HEK293T (cell line): Measurements from ENCODE around the gene COP1.
"Not testable (repeated sequence)": the region's sequence is repeated elsewhere in the genome, so short reads cannot be mapped to it uniquely, and the experiment has no call there.

Experiments
- CTCF ChIA-PET: fragments of 350-600 bp; formaldehyde crosslinking; extraction: SDS; loops from one replicate; lab custom pipeline; 2021; ENCODE audit warnings: antibody characterized with exemption, inconsistent platforms; lab: Yijun Ruan, JAX
- POLR2A ChIA-PET: fragments of 350-600 bp; formaldehyde crosslinking; extraction: SDS; loops from one replicate; lab custom pipeline; 2020; ENCODE audit warnings: antibody characterized with exemption, inconsistent platforms; lab: Yijun Ruan, JAX
- DNase-seq: peaks from one replicate; pipeline ENCODE4 v3.0.0; 2012; ENCODE audit warnings: mixed read lengths; ENCODE audit errors: extremely low spot score
- ARNT ChIP-seq: fragments of 450-650 bp; IDR thresholded peaks from 2 replicates; pipeline ENCODE4 v1.6.1; 2017; ENCODE audit warnings: mild to moderate bottlenecking
- BHLHE40 ChIP-seq: fragments of 450-650 bp; IDR thresholded peaks from 2 replicates; pipeline ENCODE4 v1.6.1; 2016; ENCODE audit warnings: mild to moderate bottlenecking, moderate library complexity, borderline replicate concordance
- CTBP1 ChIP-seq: fragments of 450-650 bp; IDR thresholded peaks from 2 replicates; pipeline ENCODE4 v1.6.1; 2016; ENCODE audit warnings: borderline replicate concordance
- ELF4 ChIP-seq: fragments of 450-650 bp; IDR thresholded peaks from 2 replicates; pipeline ENCODE4 v1.6.1; 2017; ENCODE audit warnings: antibody characterized with exemption
- FOXA1 ChIP-seq: fragments of 450-650 bp; IDR thresholded peaks from 2 replicates; pipeline ENCODE4 v1.6.1; 2016; ENCODE audit warnings: mild to moderate bottlenecking
- FOXK2 ChIP-seq: fragments of 450-650 bp; IDR thresholded peaks from 2 replicates; pipeline ENCODE4 v1.6.1; 2016; ENCODE audit warnings: mild to moderate bottlenecking
- FOXM1 ChIP-seq: fragments of 450-650 bp; IDR thresholded peaks from 2 replicates; pipeline ENCODE4 v1.6.1; 2017; ENCODE audit warnings: mild to moderate bottlenecking, borderline replicate concordance
- HDGF ChIP-seq: fragments of 450-650 bp; IDR thresholded peaks from 2 replicates; pipeline ENCODE4 v1.6.1; 2017; ENCODE audit warnings: antibody characterized with exemption, borderline replicate concordance
- L3MBTL2 ChIP-seq: fragments of 450-650 bp; conservative IDR thresholded peaks from 2 replicates; pipeline ENCODE4 v1.6.1; 2016; ENCODE audit warnings: mild to moderate bottlenecking
- LEF1 ChIP-seq: fragments of 450-650 bp; IDR thresholded peaks from 2 replicates; pipeline ENCODE4 v1.6.1; 2017; ENCODE audit warnings: mild to moderate bottlenecking, borderline replicate concordance
- NFRKB ChIP-seq: fragments of 450-650 bp; IDR thresholded peaks from 2 replicates; pipeline ENCODE4 v1.6.1; 2016; ENCODE audit warnings: mild to moderate bottlenecking, moderate library complexity
- SP1 ChIP-seq: fragments of 450-650 bp; IDR thresholded peaks from 2 replicates; pipeline ENCODE4 v1.6.1; 2017
- SUZ12 ChIP-seq: fragments of 450-650 bp; IDR thresholded peaks from 2 replicates; pipeline ENCODE4 v1.6.1; 2016; ENCODE audit warnings: mild to moderate bottlenecking
- TARDBP ChIP-seq: fragments of 450-650 bp; IDR thresholded peaks from 2 replicates; pipeline ENCODE4 v1.6.1; 2016
- ZNF384 ChIP-seq: fragments of 450-650 bp; IDR thresholded peaks from 2 replicates; pipeline ENCODE4 v1.6.1; 2016
- TF ChIP-seq, protein P1 (sequence below): fragments of 450-650 bp; IDR thresholded peaks from 2 replicates; pipeline ENCODE4 v1.6.1; 2016

COP1 gene

DNA sequence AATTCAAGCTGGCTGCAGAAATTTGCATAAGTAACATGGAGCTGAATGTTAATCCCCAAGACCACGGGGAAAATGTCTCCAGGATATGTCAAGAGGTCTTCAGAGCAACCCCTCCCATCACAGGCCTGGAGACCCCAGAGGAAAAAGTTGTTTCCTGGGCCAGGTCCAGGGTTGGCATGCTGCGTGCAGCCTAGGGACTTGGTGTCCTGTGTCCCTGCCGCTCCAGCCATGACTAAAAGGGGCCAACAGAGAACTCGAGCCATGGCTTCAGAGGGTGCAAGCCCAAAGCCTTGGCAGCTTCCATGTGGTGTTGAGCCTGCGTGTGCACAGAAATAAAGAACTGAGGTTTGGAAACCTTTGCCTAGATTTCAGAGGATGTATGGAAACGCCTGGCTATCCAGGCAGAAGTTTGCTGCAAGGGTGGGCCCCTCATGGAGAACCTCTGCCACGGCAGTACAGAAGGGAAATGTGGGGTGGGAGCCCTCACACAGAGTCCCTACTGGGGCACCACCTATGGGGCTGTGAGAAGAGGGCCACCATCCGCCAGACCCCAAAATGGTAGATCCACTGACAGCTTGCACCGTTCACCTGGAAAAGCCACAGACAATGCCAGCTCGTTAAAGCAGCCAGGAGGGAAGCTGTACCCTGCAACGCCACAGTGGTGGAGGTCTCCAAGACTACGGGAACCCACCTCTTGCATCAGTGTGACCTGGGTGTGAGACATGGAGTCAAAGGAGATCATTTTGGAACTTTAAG lies 222.9 kb downstream of the COP1 start:
- TF ChIP-seq TARDBP = no peak
- no peak for TF ChIP-seq LEF1
- no peak for TF ChIP-seq ELF4
- TF ChIP-seq FOXK2 = no peak
- TF ChIP-seq CTBP1 = no peak
- TF ChIP-seq BHLHE40 = no peak
- TF ChIP-seq, protein P1, sequence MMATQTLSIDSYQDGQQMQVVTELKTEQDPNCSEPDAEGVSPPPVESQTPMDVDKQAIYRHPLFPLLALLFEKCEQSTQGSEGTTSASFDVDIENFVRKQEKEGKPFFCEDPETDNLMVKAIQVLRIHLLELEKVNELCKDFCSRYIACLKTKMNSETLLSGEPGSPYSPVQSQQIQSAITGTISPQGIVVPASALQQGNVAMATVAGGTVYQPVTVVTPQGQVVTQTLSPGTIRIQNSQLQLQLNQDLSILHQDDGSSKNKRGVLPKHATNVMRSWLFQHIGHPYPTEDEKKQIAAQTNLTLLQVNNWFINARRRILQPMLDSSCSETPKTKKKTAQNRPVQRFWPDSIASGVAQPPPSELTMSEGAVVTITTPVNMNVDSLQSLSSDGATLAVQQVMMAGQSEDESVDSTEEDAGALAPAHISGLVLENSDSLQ = no peak
- TF ChIP-seq FOXM1 = no peak
- no peak for TF ChIP-seq ARNT
- no peak for TF ChIP-seq FOXA1
- no peak for TF ChIP-seq ZNF384
- TF ChIP-seq NFRKB = no peak
- TF ChIP-seq HDGF = no peak
- TF ChIP-seq L3MBTL2 = no peak
- TF ChIP-seq SP1 = no peak
- no peak for TF ChIP-seq SUZ12
- ChIA-PET CTCF (no interaction called here), POLR2A (no interaction called here)
- no peak for DNase-seq

DNA sequence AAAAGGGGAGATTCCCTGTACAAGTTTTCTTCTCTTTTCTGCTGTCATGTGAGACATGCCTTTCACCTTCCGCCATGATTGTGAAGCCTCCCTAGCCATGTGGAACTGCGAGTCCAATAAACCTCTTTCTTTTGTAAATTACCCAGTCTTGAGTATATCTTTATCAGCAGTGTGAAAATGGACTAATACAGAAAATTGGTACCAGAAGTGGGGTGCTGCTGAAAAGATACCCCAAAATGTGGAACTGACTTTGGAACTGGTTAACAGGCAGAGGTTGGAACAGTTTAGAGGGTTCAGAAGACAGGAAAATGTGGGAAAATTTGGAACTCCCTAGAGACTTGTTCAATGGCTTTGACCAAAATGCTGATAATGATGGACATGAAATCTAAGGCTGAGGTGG lies 223.7 kb downstream of the COP1 start:
- POLR2A ChIA-PET, CTCF ChIA-PET, DNase-seq: not testable (repeated sequence)

DNA sequence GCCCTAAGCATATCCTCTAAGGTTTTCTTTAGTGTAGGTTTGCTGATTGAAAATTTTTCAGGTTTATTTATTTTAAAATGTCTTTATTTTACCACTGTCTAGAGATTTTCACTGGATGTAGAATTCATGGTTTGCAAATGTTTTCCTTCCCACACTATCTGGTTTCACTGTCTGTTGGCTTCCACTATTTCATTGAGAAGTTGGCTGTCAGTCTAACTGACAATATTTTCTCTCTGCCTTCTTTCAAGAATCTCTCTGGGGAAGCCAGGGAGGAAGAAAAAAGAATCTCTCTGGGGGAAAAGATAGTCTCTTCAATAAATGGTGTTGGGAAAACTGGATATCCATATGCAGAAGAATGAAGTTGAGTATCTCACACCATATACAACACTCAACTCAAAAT lies 226.0 kb downstream of the COP1 start:
- no peak for TF ChIP-seq ARNT
- TF ChIP-seq TARDBP = no peak
- TF ChIP-seq LEF1 = no peak
- no peak for TF ChIP-seq ELF4
- TF ChIP-seq ZNF384 = no peak
- TF ChIP-seq FOXA1 = no peak
- TF ChIP-seq SUZ12 = no peak
- TF ChIP-seq FOXK2 = no peak
- TF ChIP-seq HDGF = no peak
- no peak for TF ChIP-seq FOXM1
- TF ChIP-seq BHLHE40 = no peak
- TF ChIP-seq SP1 = no peak
- TF ChIP-seq, protein P1 = no peak
- TF ChIP-seq NFRKB = no peak
- no peak for TF ChIP-seq L3MBTL2
- TF ChIP-seq CTBP1 = no peak
- no peak for DNase-seq
- CTCF ChIA-PET = no interaction called here
- POLR2A ChIA-PET = no interaction called here

DNA sequence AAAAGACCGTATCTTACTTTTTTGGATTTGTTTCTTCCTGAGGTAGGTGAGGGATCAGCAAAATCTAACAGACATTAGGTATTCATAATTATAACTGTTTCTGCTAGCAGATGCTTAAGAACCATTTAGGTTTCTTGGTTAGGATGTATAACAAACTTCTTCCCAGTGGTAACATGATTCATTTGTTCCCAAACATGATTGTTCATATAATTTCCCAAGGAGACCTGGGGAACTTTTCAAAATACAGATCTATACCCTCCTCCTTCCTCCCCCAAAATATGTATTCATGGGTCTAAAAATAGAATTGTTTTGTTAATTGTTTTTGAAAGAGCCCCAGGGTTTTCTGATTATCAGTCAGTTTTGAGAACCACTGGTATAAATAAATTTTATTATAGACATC lies 228.2 kb downstream of the COP1 start:
- ChIA-PET POLR2A (no interaction called here), CTCF (no interaction called here)
- no peak for TF ChIP-seq SUZ12
- no peak for TF ChIP-seq SP1
- TF ChIP-seq TARDBP = no peak
- no peak for TF ChIP-seq LEF1
- TF ChIP-seq FOXK2 = no peak
- no peak for TF ChIP-seq FOXM1
- TF ChIP-seq ZNF384 = no peak
- TF ChIP-seq FOXA1 = no peak
- no peak for TF ChIP-seq CTBP1
- TF ChIP-seq, protein P1 = no peak
- TF ChIP-seq NFRKB = no peak
- TF ChIP-seq HDGF = no peak
- DNase-seq = no peak

DNA sequence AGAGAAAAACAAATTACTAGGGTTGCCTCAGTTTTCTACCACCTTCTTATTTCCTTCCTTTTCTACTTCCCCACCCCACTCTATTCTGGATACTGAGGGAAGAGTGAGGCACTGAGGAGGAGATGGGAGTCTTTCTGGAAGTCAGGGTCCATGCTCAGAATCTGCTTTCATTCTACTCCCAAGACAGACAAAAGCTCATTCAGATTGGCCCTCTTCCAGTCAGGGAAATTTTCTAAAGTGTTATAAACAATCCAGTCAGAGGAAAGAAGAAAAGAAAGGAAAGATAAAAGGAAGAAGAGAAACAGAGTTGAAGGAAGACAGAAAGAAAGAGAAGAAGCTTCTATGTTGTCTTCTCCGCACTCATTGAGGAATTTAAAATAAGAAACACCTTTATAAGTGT lies 228.6 kb downstream of the COP1 start:
- CTCF ChIA-PET = no interaction called here
- DNase-seq = no peak
- POLR2A ChIA-PET = no interaction called here
- TF ChIP-seq HDGF (no peak), ELF4 (no peak), NFRKB (no peak), L3MBTL2 (no peak), SP1 (no peak), ARNT (no peak), LEF1 (no peak), CTBP1 (no peak), TARDBP (no peak), BHLHE40 (no peak), FOXK2 (no peak), FOXA1 (no peak), SUZ12 (no peak), ZNF384 (no peak), FOXM1 (no peak)
- TF ChIP-seq, protein P1 = no peak
